Astrocyte of the spinal cord (primary cell): Measurements from ENCODE around the gene MEGF11.

Experiments
- DNase-seq: peaks from one replicate; pipeline ENCODE4 v3.0.0; 2011; ENCODE audit warnings: low read depth, low spot score
- H3K4me3 ChIP-seq: 2 replicates; pipeline ENCODE4 v1.5.1; 2011; ENCODE audit warnings: low read depth, mild to moderate bottlenecking, low read length, moderate library complexity
- in situ Hi-C: cut with HindIII; loops from 2 replicates; pipeline ENCODE4 v1.10.0; 2017; ENCODE audit warnings: low sequenced_read_pairs
- TF ChIP-seq, protein P1 (sequence below): IDR thresholded peaks from 2 replicates; pipeline ENCODE4 v1.5.1; 2012; ENCODE audit warnings: low read depth, mild to moderate bottlenecking, low read length, inconsistent platforms

The MEGF11 gene

DNA sequence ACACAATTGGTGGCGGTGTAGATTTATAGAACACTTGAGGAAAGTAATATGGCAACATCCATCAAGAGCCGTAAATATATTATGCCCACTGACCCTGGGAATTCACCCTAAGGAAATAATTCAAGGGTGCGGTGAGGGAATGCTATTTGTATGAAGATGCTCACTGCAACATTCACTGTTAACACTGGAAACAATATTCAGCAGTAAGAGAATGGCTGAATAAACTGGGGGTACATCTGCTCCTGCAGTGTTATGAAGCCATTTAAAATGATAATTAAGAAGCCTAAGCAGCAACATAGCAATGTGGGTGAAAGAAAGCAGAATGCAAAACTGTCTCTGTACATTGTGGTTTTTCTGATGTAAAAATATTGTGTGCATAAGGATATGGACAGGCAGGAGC is 296.7 kb downstream of the MEGF11 start:
- H3K4me3 ChIP-seq, result no peak overlapping the region
- DNase-seq, result no peak
- in situ Hi-C loops, result no loop called here
- TF ChIP-seq, protein P1, sequence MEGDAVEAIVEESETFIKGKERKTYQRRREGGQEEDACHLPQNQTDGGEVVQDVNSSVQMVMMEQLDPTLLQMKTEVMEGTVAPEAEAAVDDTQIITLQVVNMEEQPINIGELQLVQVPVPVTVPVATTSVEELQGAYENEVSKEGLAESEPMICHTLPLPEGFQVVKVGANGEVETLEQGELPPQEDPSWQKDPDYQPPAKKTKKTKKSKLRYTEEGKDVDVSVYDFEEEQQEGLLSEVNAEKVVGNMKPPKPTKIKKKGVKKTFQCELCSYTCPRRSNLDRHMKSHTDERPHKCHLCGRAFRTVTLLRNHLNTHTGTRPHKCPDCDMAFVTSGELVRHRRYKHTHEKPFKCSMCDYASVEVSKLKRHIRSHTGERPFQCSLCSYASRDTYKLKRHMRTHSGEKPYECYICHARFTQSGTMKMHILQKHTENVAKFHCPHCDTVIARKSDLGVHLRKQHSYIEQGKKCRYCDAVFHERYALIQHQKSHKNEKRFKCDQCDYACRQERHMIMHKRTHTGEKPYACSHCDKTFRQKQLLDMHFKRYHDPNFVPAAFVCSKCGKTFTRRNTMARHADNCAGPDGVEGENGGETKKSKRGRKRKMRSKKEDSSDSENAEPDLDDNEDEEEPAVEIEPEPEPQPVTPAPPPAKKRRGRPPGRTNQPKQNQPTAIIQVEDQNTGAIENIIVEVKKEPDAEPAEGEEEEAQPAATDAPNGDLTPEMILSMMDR, result no peak

DNA sequence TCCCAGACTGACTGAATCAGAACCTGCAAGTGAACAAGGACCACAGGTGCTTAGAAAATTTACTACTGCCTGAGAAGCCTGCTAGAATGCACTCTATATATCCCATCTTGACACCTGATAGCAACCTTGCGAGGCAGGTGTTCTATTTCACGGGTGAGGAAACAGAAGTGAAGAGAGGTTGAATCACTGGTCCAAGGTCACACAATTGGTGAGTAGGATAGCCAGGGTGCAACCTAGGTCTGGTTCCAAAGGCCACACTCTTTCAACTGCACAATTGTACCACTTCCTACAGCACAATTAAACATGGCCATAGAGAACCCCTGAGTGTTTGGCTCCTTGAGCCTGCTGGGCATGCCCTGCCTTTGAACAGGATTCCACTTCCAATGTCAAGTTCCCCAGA is 297.2 kb downstream of the MEGF11 start:
- TF ChIP-seq, protein P1, result no peak
- no peak overlapping the region for H3K4me3 ChIP-seq
- in situ Hi-C loops, result no loop called here
- no peak for DNase-seq

DNA sequence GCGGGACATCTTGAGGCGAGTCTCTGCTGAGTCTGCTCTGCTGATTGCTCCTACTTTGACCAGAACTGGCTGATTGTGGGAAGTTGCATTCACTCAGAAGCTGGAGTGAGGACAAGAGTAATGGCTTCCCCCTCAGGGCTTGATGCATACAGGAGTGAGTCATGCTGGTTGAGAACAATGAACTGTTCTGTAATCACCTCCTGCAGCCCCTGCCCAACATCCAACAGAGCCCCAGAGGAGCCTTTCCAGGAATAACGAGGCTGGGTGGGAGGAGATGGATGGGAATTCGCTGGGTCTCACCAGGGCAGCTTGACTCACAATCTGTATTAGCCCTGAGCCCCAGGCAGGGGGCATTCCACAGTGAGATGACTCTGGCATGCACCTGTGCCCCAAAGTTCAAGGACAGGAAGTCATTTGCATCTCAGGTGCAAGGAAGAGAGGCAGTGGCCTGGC is 299.2 kb downstream of the MEGF11 start:
- peak; percentile 77 for DNase-seq
- in situ Hi-C loops, result no loop called here
- H3K4me3 ChIP-seq, result no peak overlapping the region
- TF ChIP-seq, protein P1, result no peak

DNA sequence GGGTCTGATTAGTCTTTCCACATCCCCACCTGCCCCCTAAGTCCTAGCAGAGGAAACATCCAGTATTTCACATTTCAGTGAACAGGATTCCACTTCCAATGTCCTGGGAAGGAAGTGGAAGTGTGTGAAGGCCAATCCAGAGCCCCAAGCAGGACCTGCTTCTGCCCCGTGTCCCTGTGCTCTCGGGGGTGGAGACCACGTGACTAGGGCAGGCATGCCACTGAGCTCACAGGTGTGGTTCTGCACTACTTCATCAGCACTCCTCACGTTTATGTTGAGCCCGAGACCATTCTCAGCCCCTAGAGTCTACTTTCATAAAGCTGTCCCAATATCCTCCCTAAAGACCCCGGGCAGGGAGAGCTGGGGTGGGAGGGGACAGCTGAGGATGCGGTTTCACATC is 299.9 kb downstream of the MEGF11 start:
- H3K4me3 ChIP-seq, result no peak overlapping the region
- TF ChIP-seq, protein P1, result no peak
- in situ Hi-C loops, result no loop called here
- no peak for DNase-seq

DNA sequence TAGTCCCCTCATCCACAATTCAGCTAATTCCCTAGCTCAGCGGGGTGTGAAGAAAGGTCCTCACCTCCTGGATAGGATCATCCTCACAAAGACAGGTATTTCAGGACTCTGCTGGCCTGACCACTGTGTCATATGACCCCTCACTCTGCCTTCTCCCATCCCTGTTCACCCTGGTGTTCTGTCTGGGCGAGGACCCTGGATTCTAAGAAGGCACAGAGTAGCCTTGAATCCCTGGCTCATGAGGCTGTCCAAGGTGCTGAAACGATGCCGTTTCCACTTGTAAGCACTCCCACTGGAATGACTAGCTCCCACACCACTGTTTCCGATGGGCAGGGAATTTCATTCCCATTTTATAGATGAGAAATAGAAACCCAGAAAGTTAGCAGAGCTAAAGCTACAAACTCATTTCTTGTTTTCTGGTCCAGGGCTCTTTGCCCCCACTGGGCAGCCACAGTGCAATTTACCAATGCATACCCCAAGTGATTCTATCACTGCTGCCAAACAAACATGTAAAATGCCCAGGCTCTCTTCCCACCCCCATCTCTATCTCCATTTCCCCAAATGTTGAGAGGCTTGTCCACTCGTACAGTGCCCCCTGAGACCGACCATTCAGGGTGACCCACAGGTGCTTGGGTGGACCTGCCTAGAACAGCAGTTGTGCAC is 301.0 kb downstream of the MEGF11 start:
- DNase-seq, result peak; percentile 68
- in situ Hi-C loops, result no loop called here
- no peak overlapping the region for H3K4me3 ChIP-seq
- TF ChIP-seq, protein P1, result no peak

DNA sequence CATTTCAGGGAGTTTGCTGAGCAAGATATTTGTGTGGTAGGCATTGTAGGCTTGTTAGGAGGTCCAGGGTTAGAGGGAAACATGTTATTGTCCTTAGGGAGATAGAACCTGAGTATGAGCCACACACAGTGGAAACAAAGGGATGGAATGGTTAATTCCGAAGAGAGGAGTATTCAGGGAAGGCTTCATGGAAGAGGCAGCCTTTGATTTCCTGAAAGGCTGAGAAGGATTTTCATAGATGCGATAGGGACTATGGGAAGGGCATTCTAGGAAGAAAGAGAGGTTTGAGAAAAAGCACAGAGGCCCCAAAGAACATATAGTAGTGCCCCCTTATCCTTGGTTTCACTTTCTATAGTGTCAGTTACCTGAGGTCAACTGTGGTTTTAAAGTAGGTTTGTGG is 302.5 kb downstream of the MEGF11 start:
- H3K4me3 ChIP-seq, result no peak overlapping the region
- in situ Hi-C loops, result no loop called here
- TF ChIP-seq, protein P1, result no peak
- DNase-seq, result no peak
